Stimulated activated CD8-positive, alpha-beta memory T cell treated with anti-CD3 and anti-CD28 coated beads, Interleukin-7, amount 100 ng/mL, for 48 hours (primary cell): Measurements from ENCODE around the gene RNF220.

Experiments
- DNase-seq, 2 donors: peaks; one replicate each; pipeline ENCODE4 v3.0.0-alpha.2; 2020; ENCODE audit warnings: low read depth in 1 of 2; ENCODE audit errors: extremely low read depth in 1 of 2

RNF220 gene

GRCh38 chr1:44406737-44407429, 1.8 kb downstream of the RNF220 start:
- no peak for DNase-seq

GRCh38 chr1:44407430-44408211, 2.6 kb downstream of the RNF220 start:
- no peak for DNase-seq

- DNase-seq, result no peak
Observed at GRCh38 chr1:44408212-44408582, 3.1 kb downstream of the RNF220 start.

- DNase-seq, result no peak
Observed at GRCh38 chr1:44408632-44409602, 3.9 kb downstream of the RNF220 start.

- DNase-seq, result no peak
Observed at GRCh38 chr1:44409757-44410156, 4.7 kb downstream of the RNF220 start.

GRCh38 chr1:44411861-44412260, 6.8 kb downstream of the RNF220 start:
- no peak for DNase-seq

- DNase-seq, result no peak
Observed at GRCh38 chr1:44412601-44413000, 7.5 kb downstream of the RNF220 start.

GRCh38 chr1:44413740-44414139, 8.7 kb downstream of the RNF220 start:
- no peak for DNase-seq

- no peak for DNase-seq
Observed at GRCh38 chr1:44415013-44415412, 10.0 kb downstream of the RNF220 start.

- DNase-seq, result no peak
Observed at GRCh38 chr1:44416408-44416807, 11.4 kb downstream of the RNF220 start.

GRCh38 chr1:44417351-44418021, 12.4 kb downstream of the RNF220 start:
- DNase-seq, result no peak

- DNase-seq, result no peak
Observed at GRCh38 chr1:44418022-44418673, 13.1 kb downstream of the RNF220 start.

GRCh38 chr1:44419901-44420300, 14.8 kb downstream of the RNF220 start:
- DNase-seq, result no peak

GRCh38 chr1:44420535-44420934, 15.5 kb downstream of the RNF220 start:
- no peak for DNase-seq

GRCh38 chr1:44421446-44421884, 16.4 kb downstream of the RNF220 start:
- DNase-seq, result no peak

GRCh38 chr1:44422161-44422560, 17.1 kb downstream of the RNF220 start:
- DNase-seq, result no peak

- no peak for DNase-seq
Observed at GRCh38 chr1:44423591-44424537, 18.8 kb downstream of the RNF220 start.

- no peak for DNase-seq
Observed at GRCh38 chr1:44424747-44425146, 19.7 kb downstream of the RNF220 start.
